ENCODE results near the gene ATXN3L.

ATXN3L gene

GRCh38 chrX:13268874-13269273, 51.0 kb downstream of the ATXN3L start:
- DNase-seq (ENCODE audit: low read depth, low spot score), result no peak

Data from astrocyte of the hippocampus (primary cell).